Right forelimb (tissue), 1 donor: Measurements from ENCODE around the gene RXYLT1.
"Not testable (repeated sequence)": the region's sequence is repeated elsewhere in the genome, so short reads cannot be mapped to it uniquely, and the experiment has no call there.

Source experiments
- DNase-seq: peaks from one replicate; pipeline ENCODE4 v3.0.0-alpha.2; 2018

Gene RXYLT1

GRCh38 chr12:63779498-63780481 is at the start of gene RXYLT1:
RXYLT1 (plus strand) TSS chr12:63779909; CDS start chr12:63779961, 52 bp downstream.
- peak; percentile 97 for DNase-seq

- DNase-seq, result not testable (repeated sequence)
These were observed 46.9 kb upstream of the RXYLT1 start for GRCh38 chr12:63732779-63733178.

DNA sequence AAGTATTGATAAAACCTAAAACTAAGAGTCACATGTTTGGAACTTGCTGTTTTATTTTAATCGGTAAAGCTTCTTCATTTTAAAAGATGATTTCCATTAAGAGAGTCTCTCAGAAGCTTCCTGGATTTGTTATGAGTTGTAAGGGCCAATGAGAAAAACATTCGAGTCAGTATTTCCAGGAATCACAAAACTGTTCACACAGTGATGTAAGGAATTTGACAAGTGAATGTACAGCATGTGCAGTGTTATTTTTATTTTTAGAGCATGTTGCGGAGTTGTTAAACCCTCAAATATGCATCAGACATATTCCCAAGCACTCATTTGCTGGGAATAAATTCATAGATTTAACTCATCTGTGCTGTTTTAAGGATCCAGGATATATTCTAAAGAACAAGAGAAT is 46.1 kb upstream of the RXYLT1 start:
- DNase-seq, result not testable (repeated sequence)

GRCh38 chr12:63740551-63740950 is 39.2 kb upstream of the RXYLT1 start:
- not testable (repeated sequence) for DNase-seq

DNA sequence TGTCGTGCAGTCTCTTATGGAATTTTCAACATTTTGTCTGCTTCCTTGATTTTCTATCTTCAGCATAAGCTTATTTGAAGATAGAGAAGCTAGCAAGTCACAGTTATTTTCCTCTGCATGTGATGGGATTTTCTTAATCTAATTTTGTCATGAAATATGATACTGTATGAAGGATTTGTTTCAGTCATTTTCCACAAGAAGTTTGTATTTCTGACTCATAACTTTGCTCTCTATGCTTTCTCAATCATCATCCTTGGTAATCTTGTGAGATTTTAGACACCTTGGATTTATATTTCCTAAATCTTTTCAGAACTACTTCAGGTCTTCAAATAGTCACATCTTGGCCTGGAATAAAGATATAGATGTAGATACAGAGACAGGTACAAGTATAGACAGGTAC is 38.3 kb upstream of the RXYLT1 start:
- not testable (repeated sequence) for DNase-seq

DNA sequence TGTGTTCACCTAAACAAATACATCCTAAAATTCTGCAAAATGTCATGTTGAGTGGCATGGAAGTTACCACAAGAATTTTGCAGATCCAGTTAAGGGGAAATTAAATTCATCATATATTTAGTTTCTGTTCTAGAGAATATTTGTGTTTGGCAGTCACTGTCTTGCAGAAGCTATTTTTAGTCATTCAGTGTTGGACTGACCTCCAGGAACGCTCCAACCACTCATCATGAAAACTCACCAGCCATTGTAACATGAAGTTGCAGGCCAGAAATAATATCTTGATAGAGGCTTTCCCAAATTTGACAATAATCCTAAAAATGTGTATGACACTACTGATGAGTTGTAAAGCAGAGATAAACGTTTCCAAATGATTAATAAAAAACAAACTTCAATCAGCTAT is 35.6 kb upstream of the RXYLT1 start:
- not testable (repeated sequence) for DNase-seq

- not testable (repeated sequence) for DNase-seq
These were observed 33.2 kb upstream of the RXYLT1 start for GRCh38 chr12:63746470-63746869.

GRCh38 chr12:63747136-63747535 is 32.6 kb upstream of the RXYLT1 start:
- not testable (repeated sequence) for DNase-seq

- DNase-seq, result no peak
These were observed 32.2 kb upstream of the RXYLT1 start for GRCh38 chr12:63747553-63747952.

DNA sequence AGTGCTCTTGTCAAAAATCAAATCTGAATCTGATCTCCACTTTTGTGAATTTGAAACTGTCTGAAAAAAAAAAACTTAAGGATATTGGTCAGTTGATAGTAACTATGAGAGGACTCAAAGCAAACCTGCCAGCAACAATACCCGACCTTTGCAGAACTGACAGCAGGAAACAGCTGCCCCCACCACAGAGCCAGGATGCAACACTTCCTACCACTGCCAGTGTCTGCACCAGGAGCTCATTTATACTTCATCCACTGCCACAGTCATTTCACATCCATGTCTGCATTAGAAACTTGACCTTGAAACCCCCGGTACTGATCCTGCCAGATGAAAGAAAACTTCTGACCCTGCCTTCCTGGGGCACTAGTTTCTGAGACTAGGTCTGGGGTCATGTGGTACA is 27.4 kb upstream of the RXYLT1 start:
- no peak for DNase-seq

GRCh38 chr12:63752841-63753240 is 26.9 kb upstream of the RXYLT1 start:
- DNase-seq, result no peak

GRCh38 chr12:63753743-63754142 is 26.0 kb upstream of the RXYLT1 start:
- no peak for DNase-seq

DNA sequence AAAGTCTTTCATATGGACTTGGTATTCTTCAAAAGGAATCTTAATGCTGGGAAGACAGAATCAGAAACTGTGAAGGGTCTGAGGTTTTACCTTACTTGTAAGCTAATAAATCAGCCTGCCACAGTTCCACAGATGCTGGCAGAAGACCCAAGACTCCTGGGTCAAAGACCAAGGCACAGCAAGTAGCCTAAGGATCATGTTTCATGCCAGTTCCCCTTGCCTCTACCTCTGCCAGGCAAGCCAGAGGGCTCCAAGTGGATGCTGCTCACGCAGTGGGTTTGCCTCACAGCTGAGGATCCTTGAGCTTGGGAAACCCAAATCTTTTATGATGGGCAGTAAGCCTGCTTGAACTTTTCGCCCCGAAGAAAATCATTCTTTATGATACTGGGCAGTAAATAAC is 15.2 kb upstream of the RXYLT1 start:
- DNase-seq, result no peak

DNA sequence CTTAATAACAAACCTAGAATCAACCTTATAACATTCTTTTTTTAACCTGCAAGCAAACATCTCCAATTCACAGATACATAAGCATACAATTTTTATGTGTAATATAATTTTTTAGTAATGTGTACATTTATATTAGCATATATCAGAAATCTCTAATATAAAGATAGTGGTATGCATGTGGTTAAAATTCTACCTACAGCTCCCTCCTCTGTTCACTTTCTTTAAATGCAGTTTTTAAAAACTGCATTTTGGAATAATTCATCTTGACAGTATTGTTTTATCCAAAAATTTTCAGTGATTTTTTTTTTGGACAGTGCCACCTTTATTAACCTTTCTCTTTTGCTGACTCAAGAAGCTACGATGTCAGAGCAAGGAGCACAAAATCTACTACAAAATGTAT is 13.2 kb upstream of the RXYLT1 start:
- DNase-seq, result no peak

- DNase-seq, result no peak
These were observed 9.3 kb upstream of the RXYLT1 start for GRCh38 chr12:63770375-63770774.

GRCh38 chr12:63777340-63777739 is 2.4 kb upstream of the RXYLT1 start:
- no peak for DNase-seq

GRCh38 chr12:63782466-63782865 is 2.8 kb downstream of the RXYLT1 start:
- no peak for DNase-seq

- no peak for DNase-seq
These were observed 7.6 kb downstream of the RXYLT1 start for GRCh38 chr12:63787306-63787705.

DNA sequence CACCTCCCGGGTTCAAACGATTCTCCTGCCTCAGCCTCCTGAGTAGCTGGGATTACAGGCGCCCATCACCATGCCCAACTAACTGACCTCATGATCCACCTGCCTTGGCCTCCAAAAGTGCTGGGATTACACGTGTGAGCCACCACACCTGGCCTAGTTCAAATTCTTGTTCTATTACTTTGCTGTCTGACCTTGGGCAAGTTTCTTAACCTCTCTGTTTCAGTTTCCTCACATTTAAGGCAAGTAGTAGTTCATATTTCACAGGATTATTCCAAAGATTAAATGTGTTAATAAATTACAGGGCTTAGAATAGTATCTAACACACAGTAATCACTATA is 10.9 kb downstream of the RXYLT1 start:
- DNase-seq, result no peak

DNA sequence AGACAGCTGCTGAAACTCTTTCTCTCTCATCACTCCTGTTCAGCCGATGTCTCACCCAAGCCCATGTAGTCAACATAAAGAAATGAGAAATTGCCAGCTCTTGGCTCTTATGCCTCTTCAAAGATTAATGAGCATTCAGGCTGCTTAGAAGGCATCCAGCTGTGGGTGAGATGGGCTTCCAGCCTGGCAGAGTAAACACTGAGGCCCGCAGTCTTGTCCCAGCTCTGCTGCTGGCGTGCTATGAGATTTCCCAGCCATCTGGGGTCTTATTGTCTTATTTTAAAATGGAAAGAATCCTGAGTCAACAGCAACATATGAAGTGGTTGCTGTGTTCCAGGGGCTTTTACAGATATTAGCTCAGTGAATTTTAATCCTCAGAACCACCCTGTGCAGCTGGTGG is 12.6 kb downstream of the RXYLT1 start:
- no peak for DNase-seq

- DNase-seq, result no peak
These were observed 15.5 kb downstream of the RXYLT1 start for GRCh38 chr12:63795032-63795687.

DNA sequence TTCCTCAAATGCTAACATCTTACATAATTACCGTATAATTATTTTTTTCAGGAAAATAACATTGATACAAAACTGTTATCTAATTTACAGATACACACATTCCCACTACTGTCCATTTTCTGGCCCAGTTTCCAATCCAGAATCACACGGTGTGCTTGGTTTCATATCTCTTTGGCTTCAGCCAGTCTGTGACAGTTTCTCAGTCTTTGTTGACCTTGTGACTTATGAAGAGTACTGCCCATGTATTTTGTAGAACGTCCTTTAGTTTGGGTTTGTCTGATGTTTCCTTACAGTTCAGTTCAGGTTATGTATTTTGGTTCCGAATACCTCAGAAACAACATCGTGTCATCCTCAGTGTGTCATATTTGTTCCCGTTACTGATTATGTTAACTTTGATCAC is 16.2 kb downstream of the RXYLT1 start:
- DNase-seq, result no peak

DNA sequence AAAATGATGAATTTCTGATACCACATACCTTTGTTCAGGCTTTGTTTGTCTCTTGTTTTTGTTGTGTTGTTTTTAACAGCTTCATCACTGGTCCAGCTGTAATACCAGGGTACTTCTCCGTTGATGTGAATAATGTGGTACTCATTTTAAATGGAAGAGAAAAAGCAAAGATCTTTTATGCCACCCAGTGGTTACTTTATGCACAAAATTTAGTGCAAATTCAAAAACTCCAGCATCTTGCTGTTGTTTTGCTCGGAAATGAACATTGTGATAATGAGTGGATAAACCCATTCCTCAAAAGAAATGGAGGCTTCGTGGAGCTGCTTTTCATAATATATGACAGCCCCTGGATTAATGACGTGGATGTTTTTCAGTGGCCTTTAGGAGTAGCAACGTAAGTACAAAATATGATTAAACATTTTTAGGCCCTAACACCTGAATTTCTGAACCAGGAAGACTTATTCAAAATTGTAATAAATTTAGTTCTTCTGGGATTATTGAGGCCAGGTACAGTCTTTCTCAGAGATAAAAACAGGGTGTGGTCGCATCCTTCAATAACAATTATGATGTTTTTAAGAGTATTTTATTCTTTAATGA is 22.4 kb downstream of the RXYLT1 start:
- DNase-seq, result no peak

DNA sequence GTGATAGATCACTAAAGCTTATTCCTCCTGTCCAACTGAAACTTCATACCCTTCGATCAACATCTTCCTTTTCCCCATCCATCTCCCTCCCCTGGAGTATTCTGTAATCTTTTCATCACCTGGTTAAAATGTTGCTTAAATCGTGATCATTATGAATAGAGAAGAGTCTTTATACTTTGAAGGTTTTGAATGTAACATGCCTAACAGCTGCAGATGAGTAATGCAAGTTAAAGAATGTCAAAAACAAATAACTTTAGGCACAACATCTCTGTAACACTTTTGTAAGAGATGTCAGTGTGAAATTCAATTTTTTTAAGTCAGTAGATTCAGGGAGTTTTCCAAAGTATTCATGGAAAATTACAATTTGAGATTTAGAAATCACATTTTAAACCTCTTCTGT is 25.0 kb downstream of the RXYLT1 start:
- no peak for DNase-seq
